Lower leg skin (tissue), 4 donors: ENCODE measurements around the gene ELSPBP1. TPM values are rescaled to one million over a fixed set of nuclear protein-coding genes. Genes with fewer than 3 reads are reported as not detected.

Source experiments
- DNase-seq, 2 donors: peaks; one replicate each; pipeline ENCODE4 v3.0.0-alpha.2; 2019; ENCODE audit warnings: low spot score in 2 of 2
- H3K4me3 ChIP-seq: fragments of 200-600 bp; sonication (generic); 2 replicates; pipeline ENCODE4 v1.5.1; 2017; ENCODE audit warnings: mild to moderate bottlenecking, low read depth; ENCODE audit not compliant: poor library complexity, severe bottlenecking
- POLR2A ChIP-seq, 2 donors: fragments of 450-650 bp; IDR thresholded peaks; one replicate each; pipeline ENCODE4 v1.6.1; 2016 to 2017; ENCODE audit warnings: antibody characterized with exemption in 2 of 2, mild to moderate bottlenecking in 1 of 2, moderate library complexity in 1 of 2
- WGBS, 2 donors: methylation state at CpG; one replicate each; pipeline ENCODE4 v1.1.5; 2018; 5-methylcytosine and 5-hydroxymethylcytosine counted together
- intact Hi-C: fragments of 100-400 bp; cut with DNase I; formaldehyde crosslinking; loops from one replicate; pipeline ENCODE4 v1.15.0; 2023; ENCODE audit warnings: low total_unique reads
- total RNA-seq, 4 donors: library from RNA; depleted of rRNA; stranded (reverse); fragments of >200 nt; gene quantifications; one replicate each; pipeline ENCODE4 v1.1.0, GENCODE V29; 2016
- TF ChIP-seq, protein P1 (sequence below), 3 donors: fragments of 450-650 bp; IDR thresholded peaks; one replicate each; pipeline ENCODE4 v1.5.1; 2016; ENCODE audit warnings: antibody characterized with exemption in 3 of 3, mild to moderate bottlenecking in 3 of 3, moderate library complexity in 2 of 3

ELSPBP1 gene
- total RNA-seq, 4 donors from 2014 or later = not detected

DNA sequence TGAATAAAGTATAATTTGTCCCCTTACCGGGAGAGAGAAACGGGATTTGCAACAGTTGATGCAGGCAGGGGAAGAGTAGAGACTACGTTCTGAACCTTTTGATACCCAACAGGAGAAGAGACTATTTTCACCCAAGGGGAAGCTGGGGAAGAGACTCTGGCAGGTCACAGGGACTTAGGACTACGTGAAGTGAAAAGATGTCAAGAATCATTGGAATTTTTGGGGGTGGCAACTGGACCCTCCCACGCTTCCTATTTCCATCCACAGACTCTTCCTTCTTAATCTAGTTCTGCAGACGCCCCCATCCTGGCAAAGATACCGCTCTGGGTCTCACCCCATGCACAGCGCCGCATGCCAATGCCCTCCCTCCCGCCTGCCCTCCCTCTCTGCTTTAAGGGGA is 35.6 kb downstream of the ELSPBP1 start:
- no peak overlapping the region for H3K4me3 ChIP-seq
- DNase-seq = no peak
- no peak for TF ChIP-seq POLR2A (IDR thresholded peaks at IDR 0.05)
- TF ChIP-seq, protein P1, sequence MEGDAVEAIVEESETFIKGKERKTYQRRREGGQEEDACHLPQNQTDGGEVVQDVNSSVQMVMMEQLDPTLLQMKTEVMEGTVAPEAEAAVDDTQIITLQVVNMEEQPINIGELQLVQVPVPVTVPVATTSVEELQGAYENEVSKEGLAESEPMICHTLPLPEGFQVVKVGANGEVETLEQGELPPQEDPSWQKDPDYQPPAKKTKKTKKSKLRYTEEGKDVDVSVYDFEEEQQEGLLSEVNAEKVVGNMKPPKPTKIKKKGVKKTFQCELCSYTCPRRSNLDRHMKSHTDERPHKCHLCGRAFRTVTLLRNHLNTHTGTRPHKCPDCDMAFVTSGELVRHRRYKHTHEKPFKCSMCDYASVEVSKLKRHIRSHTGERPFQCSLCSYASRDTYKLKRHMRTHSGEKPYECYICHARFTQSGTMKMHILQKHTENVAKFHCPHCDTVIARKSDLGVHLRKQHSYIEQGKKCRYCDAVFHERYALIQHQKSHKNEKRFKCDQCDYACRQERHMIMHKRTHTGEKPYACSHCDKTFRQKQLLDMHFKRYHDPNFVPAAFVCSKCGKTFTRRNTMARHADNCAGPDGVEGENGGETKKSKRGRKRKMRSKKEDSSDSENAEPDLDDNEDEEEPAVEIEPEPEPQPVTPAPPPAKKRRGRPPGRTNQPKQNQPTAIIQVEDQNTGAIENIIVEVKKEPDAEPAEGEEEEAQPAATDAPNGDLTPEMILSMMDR (IDR thresholded peaks at IDR 0.05) = no peak
- intact Hi-C loops = no loop called here
- 67 to 71% methylated on average over 10 of the region's 10 CpGs for WGBS, 2 donors

DNA sequence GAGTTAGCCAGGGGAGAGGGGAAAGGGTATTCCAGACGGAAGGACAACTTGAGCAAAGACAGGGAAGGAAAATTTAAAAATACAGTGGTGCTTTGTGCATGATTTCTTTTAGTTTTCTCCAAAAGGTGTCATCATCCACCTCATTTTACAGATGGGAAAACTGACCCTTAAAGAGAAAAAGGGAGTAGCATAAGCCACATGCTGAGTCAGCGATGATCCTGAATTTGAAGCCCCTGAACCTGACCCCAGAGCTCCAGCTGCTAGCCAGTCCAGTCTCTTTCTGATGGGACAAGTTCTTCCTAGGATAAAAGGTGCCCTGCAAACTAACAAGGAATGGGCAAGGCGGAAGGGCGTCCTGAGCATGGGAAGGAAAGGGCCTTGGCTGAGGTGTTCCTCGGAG is 39.2 kb downstream of the ELSPBP1 start:
- no peak overlapping the region for H3K4me3 ChIP-seq
- TF ChIP-seq, protein P1 (IDR thresholded peaks at IDR 0.05) = no peak
- no peak for TF ChIP-seq POLR2A (IDR thresholded peaks at IDR 0.05)
- WGBS, 2 donors = 64 to 75% methylated on average over 5 of the region's 5 CpGs

DNA sequence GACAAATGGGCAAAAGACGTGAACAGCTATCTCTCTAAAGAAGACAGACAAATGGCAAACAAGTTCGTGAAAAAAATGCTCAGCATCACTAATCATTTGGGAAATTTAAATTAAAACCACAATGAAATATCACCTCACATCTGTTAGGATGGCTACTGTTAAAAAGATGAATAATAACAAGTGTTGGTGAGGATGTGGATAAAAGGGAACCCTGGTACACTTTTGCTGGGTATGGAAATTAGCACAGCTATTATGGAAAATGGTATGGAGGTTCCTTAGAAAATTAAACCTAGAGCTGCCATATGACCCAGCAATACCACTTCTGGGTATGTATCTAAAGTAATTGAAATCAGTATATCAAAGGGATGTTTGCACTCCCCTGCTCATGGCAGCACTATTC is 42.3 kb downstream of the ELSPBP1 start:
- TF ChIP-seq, protein P1 (IDR thresholded peaks at IDR 0.05) = no peak
- intact Hi-C loops = no loop called here
- DNase-seq = no peak
- WGBS, 2 donors = 87 to 92% methylated on average over 2 of the region's 2 CpGs
- H3K4me3 ChIP-seq = no peak overlapping the region

More for the DNA sequence above, 39.2 kb downstream of the ELSPBP1 start:
- DNase-seq = no peak
- intact Hi-C loops = no loop called here

GRCh38 chr19:48041877-48042580 is 47.6 kb downstream of the ELSPBP1 start:
- H3K4me3 ChIP-seq = no peak overlapping the region
- WGBS, 2 donors = 52 to 69% methylated on average over 2 of the region's 2 CpGs
- intact Hi-C loops = no loop called here
- no peak for DNase-seq
- TF ChIP-seq POLR2A (IDR thresholded peaks at IDR 0.05) = no peak

GRCh38 chr19:48043675-48044258 is 49.3 kb downstream of the ELSPBP1 start, which contains the start of gene CABP5:
CABP5 (minus strand) TSS chr19:48044079; CDS start chr19:48043922, 157 bp downstream.
- no peak for DNase-seq
- 83 to 85% methylated on average over 10 of the region's 10 CpGs for WGBS, 2 donors
- intact Hi-C loops = no loop called here
- no peak for TF ChIP-seq POLR2A (IDR thresholded peaks at IDR 0.05)
- TF ChIP-seq, protein P1 (IDR thresholded peaks at IDR 0.05) = no peak
- no peak within 1 kb of the TSS for H3K4me3 ChIP-seq

- intact Hi-C loops = no loop called here
- 83% methylated on average over 5 of the region's 5 CpGs for WGBS, 2 donors
- H3K4me3 ChIP-seq = no peak overlapping the region
- DNase-seq = no peak
- TF ChIP-seq, protein P1 (IDR thresholded peaks at IDR 0.05) = no peak
- no peak for TF ChIP-seq POLR2A (IDR thresholded peaks at IDR 0.05)
Measured at GRCh38 chr19:48044561-48044960, 50.1 kb downstream of the ELSPBP1 start.
